Keratinocyte (primary cell): Measurements from ENCODE around the gene RBFOX1. TPM values are rescaled to one million over a fixed set of nuclear protein-coding genes. Genes with fewer than 3 reads are reported as not detected.

Experiments
- DNase-seq: peaks from one replicate; pipeline ENCODE4 v3.0.0-alpha.2; 2011; ENCODE audit warnings: low read depth, missing footprints, low spot score
- FAIRE-seq: peaks from 2 replicates; lab custom pipeline; 2011; peaks lifted over from hg19 to GRCh38; lab: Jason Lieb, UNC
- H2AFZ ChIP-seq: 2 replicates; pipeline ENCODE4 v1.6.0; 2012; ENCODE audit warnings: low read length, control low read depth, inconsistent platforms; ENCODE audit not compliant: control insufficient read depth
- H3K27ac ChIP-seq: 2 replicates; pipeline ENCODE4 v1.5.1; 2011; ENCODE audit warnings: low read length; ENCODE audit not compliant: control insufficient read depth, insufficient read depth
- H3K27me3 ChIP-seq: 3 replicates; pipeline ENCODE4 v1.6.0; 2011; ENCODE audit warnings: low read length; ENCODE audit not compliant: control insufficient read depth, insufficient read depth; ENCODE audit errors: extremely low read depth
- H3K36me3 ChIP-seq, 2 experiments: 2 replicates in 1 of 2; 3 replicates in 1 of 2; pipeline ENCODE4 v1.5.1; 2011; ENCODE audit warnings: low read length in 2 of 2, mild to moderate bottlenecking in 1 of 2; ENCODE audit not compliant: control insufficient read depth in 2 of 2, insufficient read depth in 2 of 2; ENCODE audit errors: extremely low read depth in 1 of 2
- H3K4me1 ChIP-seq: 3 replicates; pipeline ENCODE4 v1.5.1; 2011; ENCODE audit warnings: low read length; ENCODE audit not compliant: control insufficient read depth, insufficient read depth; ENCODE audit errors: extremely low read depth
- H3K4me2 ChIP-seq: 3 replicates; pipeline ENCODE4 v1.6.0; 2011; ENCODE audit warnings: low read depth, low read length; ENCODE audit not compliant: control insufficient read depth, insufficient read depth; ENCODE audit errors: extremely low read depth
- H3K4me3 ChIP-seq, 3 experiments: fragments of 200-600 bp in 1 of 3; sonication (generic) in 1 of 3; 2 replicates in 2 of 3; 3 replicates in 1 of 3; pipeline ENCODE4 v1.5.1; 2011 to 2016; ENCODE audit warnings: low read length in 3 of 3, mild to moderate bottlenecking in 3 of 3, control low read depth in 2 of 3, inconsistent platforms in 1 of 3, low read depth in 1 of 3, mixed read lengths in 1 of 3, mixed run types in 1 of 3, moderate library complexity in 1 of 3; ENCODE audit not compliant: control insufficient read depth in 2 of 3, insufficient read depth in 2 of 3; ENCODE audit errors: extremely low read depth in 1 of 3
- H3K79me2 ChIP-seq: 2 replicates; pipeline ENCODE4 v1.6.0; 2012; ENCODE audit warnings: low read length; ENCODE audit not compliant: control insufficient read depth, insufficient read depth
- H3K9ac ChIP-seq: 3 replicates; pipeline ENCODE4 v1.6.0; 2011; ENCODE audit warnings: low read length; ENCODE audit not compliant: control insufficient read depth, insufficient read depth; ENCODE audit errors: extremely low read depth
- H3K9me1 ChIP-seq: 3 replicates; pipeline ENCODE4 v1.6.0; 2011; ENCODE audit warnings: low read length; ENCODE audit not compliant: control insufficient read depth, insufficient read depth; ENCODE audit errors: extremely low read depth
- H3K9me3 ChIP-seq: 2 replicates; pipeline ENCODE4 v1.5.1; 2012; ENCODE audit warnings: low read depth, low read length; ENCODE audit not compliant: control insufficient read depth
- H4K20me1 ChIP-seq: 3 replicates; pipeline ENCODE4 v1.6.0; 2011; ENCODE audit warnings: low read length; ENCODE audit not compliant: control insufficient read depth, insufficient read depth; ENCODE audit errors: extremely low read depth
- EZH2 ChIP-seq: IDR thresholded peaks from one replicate; pipeline ENCODE4 v1.6.1; 2012; ENCODE audit warnings: inconsistent platforms, mild to moderate bottlenecking, low read length, moderate library complexity
- dilution Hi-C: fragments of 300-500 bp; cut with MboI; formaldehyde crosslinking; loops from one replicate; pipeline ENCODE4 v1.7.0; 2020; ENCODE audit warnings: low sequenced_read_pairs; ENCODE audit not compliant: extremely low pct_ligation_motif_present
- polyA plus RNA-seq, 5 experiments: library from polyadenylated mRNA; depleted of rRNA in 3 of 5; stranded (reverse) in 3 of 5; stranded (forward) in 1 of 5; unstranded in 1 of 5; fragments of >200 nt; gene quantifications; 1 replicate in 1 of 5; 2 replicates in 3 of 5; 3 replicates in 1 of 5; pipeline versions ENCODE4 v1.2.1 to v1.2.3, GENCODE V29; 2011 to 2012; ENCODE audit warnings: missing spikeins in 2 of 5, low read depth in 1 of 5, low replicate concordance in 1 of 5
- TF ChIP-seq, protein P1 (sequence below), 3 experiments: IDR thresholded peaks in 1 of 3; conservative IDR thresholded peaks in 1 of 3; optimal IDR thresholded peaks in 1 of 3; 2 replicates in 2 of 3; 3 replicates in 1 of 3; pipeline versions ENCODE3 to v1.5.1; 2011; ENCODE audit warnings: low read length in 3 of 3, mild to moderate bottlenecking in 3 of 3, moderate library complexity in 2 of 3, control low read depth in 1 of 3, inconsistent platforms in 1 of 3; ENCODE audit not compliant: insufficient read depth in 2 of 3; ENCODE audit errors: extremely low read depth in 1 of 3

Gene RBFOX1
- polyA plus RNA-seq, 1 donor (not counting 4 experiments of a cell fraction or from before 2014, with no cell fraction given): not detected

DNA sequence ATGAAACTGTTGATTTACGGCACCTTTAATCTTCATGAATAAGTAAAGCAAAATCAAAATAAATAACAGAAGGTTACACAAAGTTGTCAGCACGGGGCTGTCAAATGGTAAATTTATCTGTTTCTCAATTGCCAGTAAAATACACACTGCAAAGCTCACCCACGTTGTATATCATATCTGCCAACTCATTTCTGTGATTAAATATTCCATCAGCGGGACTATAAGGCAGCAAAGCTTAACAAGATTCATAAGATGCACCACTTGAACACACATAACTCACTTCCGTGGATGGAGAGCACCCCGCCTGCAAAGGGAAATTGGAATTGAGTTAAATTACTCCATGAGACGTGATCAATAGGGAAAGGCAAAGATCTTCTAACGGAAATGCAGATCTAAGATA, 280.0 kb downstream of the RBFOX1 start:
- no peak overlapping the region for H3K4me2 ChIP-seq
- FAIRE-seq (no peak), DNase-seq (no peak)
- no peaks in the 10 kb centered on the region for H3K79me2 ChIP-seq
- H3K4me3 ChIP-seq: no peak overlapping the region
- no peak for TF ChIP-seq EZH2
- TF ChIP-seq, protein P1, sequence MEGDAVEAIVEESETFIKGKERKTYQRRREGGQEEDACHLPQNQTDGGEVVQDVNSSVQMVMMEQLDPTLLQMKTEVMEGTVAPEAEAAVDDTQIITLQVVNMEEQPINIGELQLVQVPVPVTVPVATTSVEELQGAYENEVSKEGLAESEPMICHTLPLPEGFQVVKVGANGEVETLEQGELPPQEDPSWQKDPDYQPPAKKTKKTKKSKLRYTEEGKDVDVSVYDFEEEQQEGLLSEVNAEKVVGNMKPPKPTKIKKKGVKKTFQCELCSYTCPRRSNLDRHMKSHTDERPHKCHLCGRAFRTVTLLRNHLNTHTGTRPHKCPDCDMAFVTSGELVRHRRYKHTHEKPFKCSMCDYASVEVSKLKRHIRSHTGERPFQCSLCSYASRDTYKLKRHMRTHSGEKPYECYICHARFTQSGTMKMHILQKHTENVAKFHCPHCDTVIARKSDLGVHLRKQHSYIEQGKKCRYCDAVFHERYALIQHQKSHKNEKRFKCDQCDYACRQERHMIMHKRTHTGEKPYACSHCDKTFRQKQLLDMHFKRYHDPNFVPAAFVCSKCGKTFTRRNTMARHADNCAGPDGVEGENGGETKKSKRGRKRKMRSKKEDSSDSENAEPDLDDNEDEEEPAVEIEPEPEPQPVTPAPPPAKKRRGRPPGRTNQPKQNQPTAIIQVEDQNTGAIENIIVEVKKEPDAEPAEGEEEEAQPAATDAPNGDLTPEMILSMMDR (optimal IDR thresholded peaks at IDR 0.05 in 1 of 3, IDR thresholded peaks at IDR 0.05 in 1 of 3, conservative IDR thresholded peaks at IDR 0.05 in 1 of 3; ENCODE audit: extremely low read depth in 1 of 3, insufficient read depth in 2 of 3, low read length in 3 of 3): no peak
- no peak overlapping the region for H3K9ac ChIP-seq
- H3K27me3 ChIP-seq: no peaks in the 10 kb centered on the region
- H2AFZ ChIP-seq: no peak overlapping the region
- no peak overlapping the region for H3K27ac ChIP-seq
- no peaks in the 10 kb centered on the region for H4K20me1 ChIP-seq
- no peaks in the 10 kb centered on the region for H3K36me3 ChIP-seq
- H3K9me3 ChIP-seq: peaks cover 2% of the 10 kb centered on the region
- dilution Hi-C loops: no loop called here
- H3K4me1 ChIP-seq: no peaks in the 10 kb centered on the region
- H3K9me1 ChIP-seq: no peaks in the 10 kb centered on the region

DNA sequence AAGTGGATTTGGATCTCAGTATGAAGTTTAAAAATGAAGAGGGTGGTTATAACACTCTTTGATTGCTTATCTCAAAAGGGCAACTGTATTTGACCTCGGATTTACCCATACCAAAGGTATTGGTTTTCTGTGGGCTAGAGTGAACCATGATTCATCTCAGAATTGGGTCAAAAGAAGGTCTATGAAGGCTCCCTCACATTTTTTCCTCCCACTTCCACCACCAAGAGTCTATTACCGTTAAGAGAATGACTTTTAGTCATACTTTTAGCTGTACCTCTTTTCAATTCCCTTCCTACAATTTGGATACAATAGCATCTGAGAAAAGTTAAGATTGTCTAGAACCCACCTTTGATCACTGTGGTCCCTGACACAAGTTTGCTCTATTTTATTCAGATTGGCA, 280.9 kb downstream of the RBFOX1 start:
- FAIRE-seq: no peak
- dilution Hi-C loops: no loop called here
- peaks cover 2% of the 10 kb centered on the region for H3K9me3 ChIP-seq

More for the DNA sequence above, 280.9 kb downstream of the RBFOX1 start:
- Histone ChIP-seq H4K20me1 (no peaks in the 10 kb centered on the region), H3K9me1 (no peaks in the 10 kb centered on the region), H2AFZ (no peak overlapping the region), H3K4me1 (no peaks in the 10 kb centered on the region), H3K36me3 (no peaks in the 10 kb centered on the region), H3K4me3 (no peak overlapping the region), H3K79me2 (no peaks in the 10 kb centered on the region), H3K27ac (no peak overlapping the region), H3K27me3 (no peaks in the 10 kb centered on the region), H3K4me2 (no peak overlapping the region), H3K9ac (no peak overlapping the region)
- TF ChIP-seq, protein P1 (optimal IDR thresholded peaks at IDR 0.05 in 1 of 3, IDR thresholded peaks at IDR 0.05 in 1 of 3, conservative IDR thresholded peaks at IDR 0.05 in 1 of 3; ENCODE audit: extremely low read depth in 1 of 3, insufficient read depth in 2 of 3, low read length in 3 of 3): no peak
- TF ChIP-seq EZH2: no peak
- DNase-seq: no peak
